Kidney (tissue), 14 donors: ENCODE data around the gene CYB561A3. TPM values are rescaled to one million over a fixed set of nuclear protein-coding genes. Genes with fewer than 3 reads are reported as not detected.

Source experiments
- DNase-seq, 5 donors: peaks; one replicate each; pipeline ENCODE4 v3.0.0-alpha.2; 2013 to 2020
- FAIRE-seq: peaks from 2 replicates; lab custom pipeline; 2012; peaks lifted over from hg19 to GRCh38; lab: Jason Lieb, UNC
- H3K27ac ChIP-seq, 2 donors: one replicate each; pipeline ENCODE4 v1.7.0; 2013; ENCODE audit warnings: low read depth in 2 of 2, low read length in 2 of 2, inconsistent platforms in 1 of 2
- H3K27me3 ChIP-seq: one replicate; pipeline ENCODE4 v1.7.1; 2013; ENCODE audit warnings: low read length, inconsistent platforms; ENCODE audit not compliant: control insufficient read depth, insufficient read depth
- H3K36me3 ChIP-seq, 3 donors: one replicate each; pipeline versions ENCODE4 v1.7.0 to v1.7.1; 2013; ENCODE audit warnings: low read length in 3 of 3, control low read depth in 1 of 3, inconsistent platforms in 1 of 3; ENCODE audit not compliant: insufficient read depth in 3 of 3, control insufficient read depth in 2 of 3
- H3K4me1 ChIP-seq, 3 donors: one replicate each; pipeline versions ENCODE4 v1.7.0 to v1.7.1; 2013; ENCODE audit warnings: low read length in 3 of 3, inconsistent platforms in 1 of 3, low read depth in 1 of 3; ENCODE audit not compliant: control insufficient read depth in 2 of 3, insufficient read depth in 2 of 3
- H3K4me3 ChIP-seq, 3 donors: one replicate each; pipeline versions ENCODE4 v1.7.0 to v1.8.1; 2013; ENCODE audit warnings: low read length in 3 of 3, control low read depth in 1 of 3, inconsistent platforms in 1 of 3
- H3K9ac ChIP-seq, 3 donors: one replicate each; pipeline versions ENCODE4 v1.7.0 to v1.7.1; 2013; ENCODE audit warnings: low read length in 3 of 3, control low read depth in 1 of 3, inconsistent platforms in 1 of 3
- H3K9me3 ChIP-seq, 3 donors: one replicate each; pipeline versions ENCODE4 v1.7.0 to v1.7.1; 2013; ENCODE audit warnings: low read length in 3 of 3, control low read depth in 1 of 3, inconsistent platforms in 1 of 3; ENCODE audit not compliant: control insufficient read depth in 2 of 3, insufficient read depth in 1 of 3
- CTCF ChIP-seq: IDR thresholded peaks from 3 replicates; pipeline ENCODE4 v1.5.1; 2012; ENCODE audit warnings: mild to moderate bottlenecking, moderate library complexity, borderline replicate concordance; ENCODE audit not compliant: insufficient read depth; ENCODE audit errors: extremely low read depth
- intact Hi-C: fragments of 100-400 bp; cut with DNase I; formaldehyde crosslinking; loops from one replicate; pipeline ENCODE4 v1.11.1; 2022
- polyA plus RNA-seq: library from polyadenylated mRNA; stranded (reverse); fragments of 350-450 nt; fragmentation: Illumina TruSeq; extraction: RNeasy Lipid Tissue Mini Kit (QIAGEN cat#74804); gene quantifications from one replicate; pipeline ENCODE4 v1.2.3, GENCODE V29; 2014; ENCODE audit warnings: low read depth, low replicate concordance; ENCODE audit not compliant: insufficient read depth
- total RNA-seq: library from RNA; stranded (reverse); fragmentation: NEBNext Ultra II Directional; extraction: Animal tissue kit (Norgen Biotek cat#: 25700); gene quantifications from one replicate; pipeline ENCODE4 v1.2.1, GENCODE V29; 2021
- donor health status: control.
- donor health status: control.
- donor health status: control.
- donor health status: control.
- donor health status: control.
- donor health status: DM: yes; HTN: yes; CAD: no.
- donor health status: Normal renal cell carcinoma (clear cell type).

The CYB561A3 gene
- total and polyA plus RNA-seq, 2 donors from 2014 or later = 29.7 to 36.8 TPM

GRCh38 chr11:61327669-61328071 lies 34.0 kb downstream of the CYB561A3 start:
- TF ChIP-seq CTCF = no peak
- intact Hi-C loops = no loop called here
- peaks cover 13 to 58% (median 39%) of the 10 kb centered on the region in 3 donors for H3K36me3 ChIP-seq
- FAIRE-seq = no peak
- no peak overlapping the region for H3K27ac ChIP-seq
- no peak overlapping the region for H3K9ac ChIP-seq
- H3K9me3 ChIP-seq = no peaks in the 10 kb centered on the region
- H3K4me3 ChIP-seq = no peak overlapping the region
- H3K27me3 ChIP-seq = no peaks in the 10 kb centered on the region
- DNase-seq = no peak
- peaks cover 4 to 11% (median 7%) of the 10 kb centered on the region in 3 donors for H3K4me1 ChIP-seq

DNA sequence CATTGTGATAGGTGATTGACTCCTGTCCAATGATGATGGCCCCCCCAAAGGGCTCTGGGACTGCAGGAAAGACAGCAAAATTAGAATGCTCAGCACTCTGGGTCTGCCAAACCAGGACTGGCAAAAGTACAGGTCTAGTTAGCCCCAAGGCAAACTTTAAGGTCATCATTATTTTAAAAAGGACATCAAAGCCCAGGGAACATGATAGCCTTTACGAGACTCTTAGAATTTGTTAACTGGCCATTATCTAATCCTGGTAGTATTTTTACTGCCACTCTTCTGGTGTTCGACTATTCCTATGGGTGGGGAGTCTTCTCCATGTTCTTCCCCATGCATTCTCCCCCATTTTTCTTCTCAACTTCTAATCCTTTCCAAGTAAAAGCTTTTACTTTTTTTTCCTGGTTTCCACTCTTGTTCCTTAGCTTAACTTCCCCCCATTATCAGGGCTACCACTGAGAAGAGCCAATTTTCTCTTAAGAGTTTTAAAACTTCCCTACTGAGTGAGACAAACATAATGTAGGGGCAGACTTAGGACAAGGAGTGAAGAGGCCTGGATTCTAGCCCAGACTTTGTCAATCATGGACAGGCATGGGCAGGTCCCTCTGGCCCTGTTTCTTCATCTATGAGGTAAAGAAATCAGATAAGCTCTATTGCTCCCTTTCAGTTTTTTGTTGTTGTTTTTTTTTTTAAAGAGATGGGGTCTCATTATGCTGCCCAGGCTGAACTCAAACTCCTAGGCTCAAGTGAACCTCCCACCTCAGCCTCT lies 35.9 kb downstream of the CYB561A3 start:
- no peak for DNase-seq
- FAIRE-seq = no peak
- H3K36me3 ChIP-seq = peaks cover 18 to 73% (median 54%) of the 10 kb centered on the region in 3 donors
- TF ChIP-seq CTCF = no peak
- H3K9me3 ChIP-seq = no peaks in the 10 kb centered on the region
- peaks cover 0 to 2% (median 1%) of the 10 kb centered on the region in 3 donors for H3K4me1 ChIP-seq
- intact Hi-C loops = no loop called here
- no peak overlapping the region for H3K4me3 ChIP-seq
- no peaks in the 10 kb centered on the region for H3K27me3 ChIP-seq
- no peak overlapping the region for H3K9ac ChIP-seq
- H3K27ac ChIP-seq = no peak overlapping the region

DNA sequence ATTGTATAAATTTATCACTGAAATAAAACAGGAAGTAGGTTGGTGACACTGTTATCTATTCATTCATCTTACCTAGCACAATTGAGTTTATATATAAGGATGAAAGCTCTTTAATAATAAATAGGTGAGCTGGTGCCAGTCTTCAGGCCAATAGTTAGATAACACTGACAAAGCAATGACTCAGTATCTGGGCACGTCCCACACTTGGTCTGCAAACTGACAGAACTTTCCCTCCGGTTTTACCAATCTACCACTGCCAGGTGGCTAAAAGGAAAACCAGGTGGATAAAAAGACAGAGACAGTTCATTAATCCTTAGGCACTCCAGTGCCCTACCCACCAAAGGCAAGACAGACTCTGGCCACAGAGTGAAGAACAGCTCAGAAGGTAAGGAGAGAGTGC lies 46.4 kb downstream of the CYB561A3 start:
- intact Hi-C loops = no loop called here
- Histone ChIP-seq H3K4me1 (no peaks in the 10 kb centered on the region), H3K9me3 (no peaks in the 10 kb centered on the region), H3K9ac (no peak overlapping the region), H3K36me3 (peaks cover 24 to 80% (median 51%) of the 10 kb centered on the region in 3 donors), H3K4me3 (no peak overlapping the region), H3K27me3 (no peaks in the 10 kb centered on the region), H3K27ac (no peak overlapping the region)
- FAIRE-seq (no peak), DNase-seq (no peak)
- TF ChIP-seq CTCF = no peak

DNA sequence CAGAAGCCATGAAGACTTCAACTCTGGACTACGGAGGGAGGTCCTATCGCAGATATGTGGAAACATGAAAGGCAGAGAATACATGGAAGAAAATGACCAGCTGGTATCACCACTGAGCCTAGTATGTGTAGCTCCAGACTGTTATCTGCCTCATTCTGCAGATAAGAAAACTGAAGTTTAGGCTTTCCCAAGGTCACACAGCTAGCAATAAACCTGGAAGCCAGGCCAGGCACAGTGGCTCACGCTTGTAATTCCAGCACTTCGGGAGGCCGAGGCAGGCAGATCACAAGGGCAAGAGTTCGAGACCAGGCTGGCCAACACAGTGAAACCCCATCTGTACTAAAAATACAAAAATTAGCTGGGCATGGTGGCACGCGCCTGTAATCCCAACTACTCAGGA lies 50.9 kb downstream of the CYB561A3 start:
- Histone ChIP-seq H3K27ac (no peak overlapping the region), H3K9me3 (no peaks in the 10 kb centered on the region), H3K36me3 (peaks cover 35 to 97% (median 67%) of the 10 kb centered on the region in 3 donors), H3K27me3 (no peaks in the 10 kb centered on the region), H3K4me1 (no peaks in the 10 kb centered on the region), H3K9ac (no peak overlapping the region), H3K4me3 (no peak overlapping the region)
- no peak for TF ChIP-seq CTCF
- intact Hi-C loops = no loop called here
- DNase-seq = no peak
- no peak for FAIRE-seq
